Endothelial cell of umbilical vein (primary cell): ENCODE results near the gene LEP. TPM values are rescaled to one million over a fixed set of nuclear protein-coding genes. Genes with fewer than 3 reads are reported as not detected.

Source experiments
- BruUV-seq: library from RNA; stranded (reverse); fragments of 400-500 nt; replicated peaks from 2 replicates; lab custom pipeline; 2021; lab: Mats Ljungman, UMichigan
- CTCF ChIA-PET: fragments of 300-600, 350-600 bp; sonication (Branson Sonifier 250); formaldehyde crosslinking; loops from one replicate; lab custom pipeline; 2021; ENCODE audit warnings: antibody characterized with exemption, inconsistent platforms; lab: Charles Lee
- POLR2A ChIA-PET: fragments of 300-600, 350-600 bp; sonication (Branson Sonifier 250); formaldehyde crosslinking; loops from one replicate; lab custom pipeline; 2021; ENCODE audit warnings: antibody characterized with exemption, inconsistent platforms; lab: Charles Lee
- DNase-seq: peaks from one replicate; pipeline ENCODE4 v3.0.0-alpha.2; 2011; ENCODE audit warnings: low read depth, low spot score
- FAIRE-seq: peaks from 2 replicates; lab custom pipeline; 2011; peaks lifted over from hg19 to GRCh38; lab: Jason Lieb, UNC
- H2AFZ ChIP-seq: 2 replicates; pipeline ENCODE4 v1.6.0; 2012; ENCODE audit warnings: low read depth, low read length, control low read depth, inconsistent platforms
- H3K27ac ChIP-seq: 2 replicates; pipeline ENCODE4 v1.5.1; 2011; ENCODE audit warnings: low read depth, mild to moderate bottlenecking, control low read depth, low read length, moderate library complexity; ENCODE audit not compliant: insufficient read depth
- H3K27me3 ChIP-seq, 2 experiments: 2 replicates each; pipeline versions ENCODE4 v1.6.0 to v1.6.1; 2011; ENCODE audit warnings: low read length in 2 of 2, mixed read lengths in 1 of 2; ENCODE audit not compliant: control insufficient read depth in 2 of 2, insufficient read depth in 2 of 2
- H3K36me3 ChIP-seq, 2 experiments: 2 replicates in 1 of 2; 3 replicates in 1 of 2; pipeline ENCODE4 v1.5.1; 2011; ENCODE audit warnings: low read length in 2 of 2, mild to moderate bottlenecking in 1 of 2, moderate library complexity in 1 of 2; ENCODE audit not compliant: control insufficient read depth in 2 of 2, insufficient read depth in 2 of 2; ENCODE audit errors: extremely low read depth in 1 of 2
- H3K4me1 ChIP-seq: 3 replicates; pipeline ENCODE4 v1.5.1; 2011; ENCODE audit warnings: mild to moderate bottlenecking, low read length; ENCODE audit not compliant: control insufficient read depth, insufficient read depth; ENCODE audit errors: extremely low read depth
- H3K4me2 ChIP-seq: 2 replicates; pipeline ENCODE4 v1.6.1; 2011; ENCODE audit warnings: low read length, control low read depth, mixed read lengths; ENCODE audit not compliant: insufficient read depth
- H3K4me3 ChIP-seq, 3 experiments: fragments of 200-600 bp in 1 of 3; sonication (generic), shearing (Covaris generic) in 1 of 3; replicated peaks in 1 of 3; 2 replicates each; pipeline ENCODE4 v1.5.1; 2011 to 2016; ENCODE audit warnings: control low read depth in 3 of 3, low read length in 3 of 3, mild to moderate bottlenecking in 2 of 3, inconsistent platforms in 1 of 3, low read depth in 1 of 3, moderate library complexity in 1 of 3; ENCODE audit not compliant: insufficient read depth in 1 of 3
- H3K79me2 ChIP-seq: 2 replicates; pipeline ENCODE4 v1.6.0; 2012; ENCODE audit warnings: low read length, inconsistent platforms; ENCODE audit not compliant: control insufficient read depth, insufficient read depth
- H3K9ac ChIP-seq: replicated peaks from 2 replicates; pipeline ENCODE3; 2011; ENCODE audit warnings: low read length, control low read depth; ENCODE audit not compliant: insufficient read depth; ENCODE audit errors: extremely low read depth
- H3K9me1 ChIP-seq: replicated peaks from 3 replicates; pipeline ENCODE4 v1.6.0; 2011; ENCODE audit warnings: mild to moderate bottlenecking, low read length; ENCODE audit not compliant: control insufficient read depth, insufficient read depth; ENCODE audit errors: extremely low read depth
- H3K9me3 ChIP-seq: replicated peaks from 2 replicates; pipeline ENCODE4 v1.5.1; 2012; ENCODE audit warnings: low read length, inconsistent platforms; ENCODE audit not compliant: control insufficient read depth, insufficient read depth
- H4K20me1 ChIP-seq: replicated peaks from 2 replicates; pipeline ENCODE3; 2011; ENCODE audit warnings: mild to moderate bottlenecking, low read length; ENCODE audit not compliant: control insufficient read depth, insufficient read depth; ENCODE audit errors: extremely low read depth
- EZH2 ChIP-seq: IDR thresholded peaks from 2 replicates; pipeline ENCODE4 v1.6.1; 2012; ENCODE audit warnings: borderline replicate concordance, low read depth, mild to moderate bottlenecking, moderate library complexity, low read length, inconsistent platforms; ENCODE audit not compliant: severe bottlenecking
- FOS ChIP-seq: IDR thresholded peaks from 2 replicates; pipeline ENCODE4 v1.6.1; 2011; ENCODE audit warnings: mild to moderate bottlenecking, low read length, moderate library complexity, borderline replicate concordance; ENCODE audit not compliant: insufficient read depth
- GATA2 ChIP-seq: IDR thresholded peaks from 2 replicates; pipeline ENCODE4 v1.7.0; 2011; ENCODE audit warnings: low read depth, mild to moderate bottlenecking, moderate library complexity, mixed read lengths, low read length; ENCODE audit not compliant: insufficient read length, insufficient read depth
- JUN ChIP-seq: IDR thresholded peaks from 2 replicates; pipeline ENCODE4 v1.6.1; 2011; ENCODE audit warnings: borderline replicate concordance, low read depth; ENCODE audit not compliant: insufficient read length, insufficient read depth
- MYC ChIP-seq: IDR thresholded peaks from one replicate; pipeline ENCODE4 v1.6.1; 2011; ENCODE audit warnings: mild to moderate bottlenecking, low read depth, low read length
- POLR2A ChIP-seq: IDR thresholded peaks from 2 replicates; pipeline ENCODE4 v1.6.1; 2012; ENCODE audit warnings: low read depth, mild to moderate bottlenecking, control low read depth, low read length
- POLR2AphosphoS5 ChIP-seq: IDR thresholded peaks from 2 replicates; pipeline ENCODE4 v1.6.1; 2012; ENCODE audit warnings: low read depth, mild to moderate bottlenecking, control low read depth, low read length, moderate library complexity; ENCODE audit not compliant: insufficient read depth
- dilution Hi-C: fragments of 300-500 bp; cut with MboI; formaldehyde crosslinking; loops from one replicate; pipeline ENCODE4 v1.15.0; 2019; ENCODE audit warnings: low sequenced_read_pairs; ENCODE audit not compliant: extremely low pct_ligation_motif_present
- intact Hi-C: fragments of 100-400 bp; cut with micrococcal nuclease; formaldehyde crosslinking; loops from one replicate; pipeline ENCODE4 v1.10.0; 2022
- polyA plus RNA-seq, 4 experiments: library from polyadenylated mRNA; depleted of rRNA in 3 of 4; stranded (reverse) in 3 of 4; unstranded in 1 of 4; fragments of >200 nt; gene quantifications; 2 replicates each; pipeline versions ENCODE4 v1.2.1 to v1.2.3, GENCODE V29; 2011 to 2012; ENCODE audit warnings: missing spikeins in 1 of 4
- total RNA-seq: library from RNA; stranded (reverse); gene quantifications from 2 replicates; pipeline ENCODE4 v1.2.3, GENCODE V29; 2021
- TF ChIP-seq, protein P1 (sequence below), 2 donors: IDR thresholded peaks; 1 replicate in 1 of 2; 2 replicates in 1 of 2; pipeline ENCODE4 v1.5.1; 2011; ENCODE audit warnings: low read length in 2 of 2, mild to moderate bottlenecking in 2 of 2, moderate library complexity in 2 of 2, control low read depth in 1 of 2, inconsistent platforms in 1 of 2, low read depth in 1 of 2; ENCODE audit not compliant: insufficient read depth in 1 of 2; ENCODE audit errors: extremely low read depth in 1 of 2
- TF ChIP-seq, protein P2 (sequence below): IDR thresholded peaks from 2 replicates; pipeline ENCODE4 v1.6.1; 2011; ENCODE audit not compliant: insufficient read depth, insufficient read length

Gene LEP
- total and polyA plus RNA-seq, 2 donors (not counting 3 experiments of a cell fraction or from before 2014, with no cell fraction given) = not detected

DNA sequence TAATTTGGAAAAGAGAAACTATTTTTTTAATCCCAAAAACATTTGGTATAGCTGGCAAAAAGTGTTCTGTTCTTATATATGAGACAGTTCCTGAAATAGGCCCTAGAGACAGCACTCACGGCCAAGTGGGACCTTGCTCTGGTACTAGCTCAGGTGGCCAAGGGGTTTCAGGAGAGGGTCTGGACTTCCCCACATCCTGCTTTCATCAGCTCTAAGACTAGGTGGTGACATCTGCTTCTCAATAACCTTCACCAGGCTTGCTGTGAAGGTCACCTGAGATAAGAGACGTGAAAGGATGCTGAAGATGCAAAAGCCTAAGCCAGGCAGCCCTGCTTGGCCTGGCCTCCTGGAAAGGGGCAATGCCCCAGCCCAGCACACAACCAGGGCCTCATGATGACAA, 62.1 kb downstream of the LEP start:
- Histone ChIP-seq H3K4me1 (no peaks in the 10 kb centered on the region), H3K4me2 (no peak overlapping the region), H3K79me2 (no peaks in the 10 kb centered on the region), H3K9me3 (no peaks in the 10 kb centered on the region), H4K20me1 (no peaks in the 10 kb centered on the region), H2AFZ (no peak overlapping the region), H3K9ac (no peak overlapping the region), H3K36me3 (peaks cover 5 to 13% of the 10 kb centered on the region in 2 experiments), H3K27ac (no peak overlapping the region), H3K27me3 (no peaks in the 10 kb centered on the region), H3K4me3 (no peak overlapping the region), H3K9me1 (no peaks in the 10 kb centered on the region)
- ChIA-PET POLR2A (no interaction called here), CTCF (interaction anchor here (1.0 kb wide), 1 partner anchor 8 kb away, joined by 4 read pairs; no protein-coding TSS in a partner anchor)
- no peak for DNase-seq
- no peak for TF ChIP-seq MYC
- no peak for TF ChIP-seq JUN
- no TSS peak for BruUV-seq
- FAIRE-seq = no peak
- intact Hi-C loops (no loop called here), dilution Hi-C loops (no loop called here)

DNA sequence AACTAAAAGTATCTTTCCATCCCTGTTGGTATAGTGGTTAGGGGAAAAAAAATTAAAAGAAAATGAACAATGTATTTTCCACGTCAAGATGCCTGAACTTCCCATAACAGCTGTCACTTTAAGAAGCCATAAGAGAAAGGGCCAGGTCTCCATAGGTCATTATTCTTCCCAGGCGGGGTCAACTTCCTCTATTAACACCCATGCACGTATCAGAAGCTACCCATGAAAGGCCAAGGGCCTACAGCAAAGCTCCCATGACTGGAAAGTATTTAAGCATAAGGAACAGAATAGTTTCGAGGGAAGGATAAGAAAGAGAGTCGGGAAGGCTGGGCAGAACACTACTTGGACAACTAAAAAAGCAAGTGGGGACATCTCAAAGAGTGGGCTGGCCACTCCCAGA, 62.6 kb downstream of the LEP start:
- H3K27ac ChIP-seq = no peak overlapping the region
- no peaks in the 10 kb centered on the region for H3K27me3 ChIP-seq
- no peaks in the 10 kb centered on the region for H3K4me1 ChIP-seq
- no peak overlapping the region for H3K4me2 ChIP-seq
- intact Hi-C loops = no loop called here
- no TSS peak for BruUV-seq
- ChIA-PET CTCF (no interaction called here), POLR2A (no interaction called here)
- H3K9ac ChIP-seq = no peak overlapping the region
- DNase-seq = no peak
- dilution Hi-C loops = no loop called here
- no peak overlapping the region for H2AFZ ChIP-seq
- TF ChIP-seq POLR2AphosphoS5 = no peak
- TF ChIP-seq FOS = no peak
- TF ChIP-seq EZH2 = no peak
- no peak for TF ChIP-seq GATA2
- no peak for TF ChIP-seq JUN
- no peak for TF ChIP-seq POLR2A
- no peak for TF ChIP-seq MYC
- TF ChIP-seq, protein P1, sequence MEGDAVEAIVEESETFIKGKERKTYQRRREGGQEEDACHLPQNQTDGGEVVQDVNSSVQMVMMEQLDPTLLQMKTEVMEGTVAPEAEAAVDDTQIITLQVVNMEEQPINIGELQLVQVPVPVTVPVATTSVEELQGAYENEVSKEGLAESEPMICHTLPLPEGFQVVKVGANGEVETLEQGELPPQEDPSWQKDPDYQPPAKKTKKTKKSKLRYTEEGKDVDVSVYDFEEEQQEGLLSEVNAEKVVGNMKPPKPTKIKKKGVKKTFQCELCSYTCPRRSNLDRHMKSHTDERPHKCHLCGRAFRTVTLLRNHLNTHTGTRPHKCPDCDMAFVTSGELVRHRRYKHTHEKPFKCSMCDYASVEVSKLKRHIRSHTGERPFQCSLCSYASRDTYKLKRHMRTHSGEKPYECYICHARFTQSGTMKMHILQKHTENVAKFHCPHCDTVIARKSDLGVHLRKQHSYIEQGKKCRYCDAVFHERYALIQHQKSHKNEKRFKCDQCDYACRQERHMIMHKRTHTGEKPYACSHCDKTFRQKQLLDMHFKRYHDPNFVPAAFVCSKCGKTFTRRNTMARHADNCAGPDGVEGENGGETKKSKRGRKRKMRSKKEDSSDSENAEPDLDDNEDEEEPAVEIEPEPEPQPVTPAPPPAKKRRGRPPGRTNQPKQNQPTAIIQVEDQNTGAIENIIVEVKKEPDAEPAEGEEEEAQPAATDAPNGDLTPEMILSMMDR (IDR thresholded peaks at IDR 0.05; ENCODE audit: extremely low read depth in 1 of 2, insufficient read depth in 1 of 2, low read depth in 1 of 2, low read length in 2 of 2) = no peak
- TF ChIP-seq, protein P2, sequence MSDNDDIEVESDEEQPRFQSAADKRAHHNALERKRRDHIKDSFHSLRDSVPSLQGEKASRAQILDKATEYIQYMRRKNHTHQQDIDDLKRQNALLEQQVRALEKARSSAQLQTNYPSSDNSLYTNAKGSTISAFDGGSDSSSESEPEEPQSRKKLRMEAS = no peak
- no peak overlapping the region for H3K4me3 ChIP-seq
- no peaks in the 10 kb centered on the region for H3K9me3 ChIP-seq
- H4K20me1 ChIP-seq = no peaks in the 10 kb centered on the region
- FAIRE-seq = no peak
- no peaks in the 10 kb centered on the region for H3K9me1 ChIP-seq
- H3K79me2 ChIP-seq = no peaks in the 10 kb centered on the region
- H3K36me3 ChIP-seq = peaks cover 5 to 15% of the 10 kb centered on the region in 2 experiments
